A549 (cell line): ENCODE data around the gene GMPR. TPM values are rescaled to one million over a fixed set of nuclear protein-coding genes. Genes with fewer than 3 reads are reported as not detected.

ENCODE experiments used
- ATAC-seq, 2 experiments: fragments of 200-7000 bp in 1 of 2; fragments of >200 bp in 1 of 2; cut with Nextera tagmentation in 1 of 2; cut with Tn5 transposase in 1 of 2; 3 replicates each; pipeline versions ENCODE4 v1.8.0 to v1.9.1; 2018 to 2020; ENCODE audit warnings: mild to moderate bottlenecking in 1 of 2, moderate library complexity in 1 of 2
- CTCF ChIA-PET: fragments of 300-600 bp; sonication (Branson Sonifier 250); formaldehyde crosslinking; extraction: SDS; loops from one replicate; lab custom pipeline; 2021; ENCODE audit warnings: antibody characterized with exemption, inconsistent platforms; lab: Yijun Ruan, JAX
- POLR2A ChIA-PET: fragments of 350-600 bp; formaldehyde crosslinking; extraction: SDS; loops from one replicate; lab custom pipeline; 2021; ENCODE audit warnings: antibody characterized with exemption, inconsistent platforms; lab: Yijun Ruan, JAX
- DNase-seq, 2 experiments: peaks; one replicate each; pipeline versions ENCODE4 v3.0.0 to v3.0.0-alpha.2; 2011 to 2016; ENCODE audit warnings: low read depth in 1 of 2, low spot score in 1 of 2
- FAIRE-seq: peaks from 2 replicates; lab custom pipeline; 2011; peaks lifted over from hg19 to GRCh38; lab: Jason Lieb, UNC
- H3K27ac ChIP-seq, 2 experiments: fragments of >200 bp; sonication (Bioruptor Twin); formaldehyde crosslinking; 3 replicates each; pipeline ENCODE4 v1.5.1; 2016 to 2017
- H3K4me1 ChIP-seq: fragments of >200 bp; sonication (Bioruptor Twin); formaldehyde crosslinking; 3 replicates; pipeline ENCODE4 v1.6.1; 2016
- H3K4me2 ChIP-seq: fragments of >200 bp; sonication (Bioruptor Twin); formaldehyde crosslinking; 3 replicates; pipeline ENCODE4 v1.6.1; 2016
- H3K4me3 ChIP-seq: fragments of >200 bp; sonication (Bioruptor Twin); formaldehyde crosslinking; 3 replicates; pipeline ENCODE4 v1.5.1; 2016
- H3K9me3 ChIP-seq: fragments of >200 bp; sonication (Bioruptor Twin); formaldehyde crosslinking; 3 replicates; pipeline ENCODE4 v1.6.1; 2016
- ATOH8 ChIP-seq: fragments of 250-450 bp; sonication (Bioruptor Pico); IDR thresholded peaks from 2 replicates; pipeline ENCODE4 v1.5.0; 2020; ENCODE audit warnings: low read depth, mild to moderate bottlenecking, moderate library complexity
- BCL3 ChIP-seq: fragments of >200 bp; sonication (Bioruptor Twin); formaldehyde crosslinking; IDR thresholded peaks from 3 replicates; pipeline ENCODE4 v1.6.1; 2016
- BHLHE40 ChIP-seq: IDR thresholded peaks from 2 replicates; pipeline ENCODE4 v1.6.1; 2012; ENCODE audit warnings: low read depth, low read length, inconsistent platforms
- CBX2 ChIP-seq: fragments of 200-600 bp; sonication (generic); IDR thresholded peaks from 2 replicates; pipeline ENCODE4 v1.6.1; 2016; ENCODE audit warnings: low read depth, mild to moderate bottlenecking, borderline replicate concordance
- CEBPB ChIP-seq, 2 experiments: fragments of >200 bp in 1 of 2; sonication (Bioruptor Twin) in 1 of 2; formaldehyde crosslinking in 1 of 2; IDR thresholded peaks; 2 replicates each; pipeline ENCODE4 v1.6.1; 2012 to 2016
- CHD2 ChIP-seq: fragments of 150-350 bp; IDR thresholded peaks from 2 replicates; pipeline ENCODE4 v1.6.1; 2014; ENCODE audit warnings: low read length; ENCODE audit not compliant: partially characterized antibody
- EHF ChIP-seq: fragments of 250-450 bp; sonication (Bioruptor Pico); IDR thresholded peaks from 2 replicates; pipeline ENCODE4 v1.5.0; 2020; ENCODE audit warnings: mild to moderate bottlenecking
- ELK1 ChIP-seq: fragments of 150-350 bp; IDR thresholded peaks from 2 replicates; pipeline ENCODE4 v1.6.1; 2014; ENCODE audit warnings: low read depth, mild to moderate bottlenecking, low read length
- EP300 ChIP-seq, 2 experiments: fragments of >200 bp; sonication (Bioruptor Twin); formaldehyde crosslinking; IDR thresholded peaks; 2 replicates in 1 of 2; 3 replicates in 1 of 2; pipeline ENCODE4 v1.6.1; 2016 to 2017
- FOSL2 ChIP-seq, 2 experiments: fragments of 450-650 bp in 1 of 2; fragments of >200 bp in 1 of 2; sonication (Bioruptor Twin) in 1 of 2; formaldehyde crosslinking; IDR thresholded peaks; 2 replicates each; pipeline versions ENCODE4 v1.5.0 to v1.6.1; 2016 to 2020; ENCODE audit warnings: mild to moderate bottlenecking in 1 of 2, moderate library complexity in 1 of 2
- HES2 ChIP-seq: fragments of >200 bp; sonication (Bioruptor Twin); formaldehyde crosslinking; IDR thresholded peaks from 2 replicates; pipeline ENCODE4 v1.6.1; 2016
- HOXA7 ChIP-seq: fragments of 250-450 bp; sonication (Bioruptor Pico); IDR thresholded peaks from 2 replicates; pipeline ENCODE4 v1.5.0; 2020; ENCODE audit warnings: mild to moderate bottlenecking, moderate library complexity
- HOXB5 ChIP-seq: fragments of 250-450 bp; sonication (Bioruptor Pico); IDR thresholded peaks from 2 replicates; pipeline ENCODE4 v1.5.0; 2020; ENCODE audit warnings: mild to moderate bottlenecking, moderate library complexity
- MAZ ChIP-seq: fragments of 150-350 bp; IDR thresholded peaks from 2 replicates; pipeline ENCODE4 v1.6.1; 2014; ENCODE audit warnings: antibody characterized with exemption, low read depth, low read length, borderline replicate concordance
- NR3C1 ChIP-seq: fragments of >200 bp; sonication (Bioruptor Twin); formaldehyde crosslinking; IDR thresholded peaks from 3 replicates; pipeline ENCODE4 v1.6.1; 2017
- PBX3 ChIP-seq: IDR thresholded peaks from 2 replicates; pipeline ENCODE4 v1.6.1; 2012
- PHF8 ChIP-seq: fragments of 200-600 bp; sonication (generic); IDR thresholded peaks from 2 replicates; pipeline ENCODE4 v1.6.1; 2016; ENCODE audit warnings: low read depth, mild to moderate bottlenecking, antibody characterized with exemption, moderate library complexity, borderline replicate concordance
- POLR2AphosphoS2 ChIP-seq: conservative IDR thresholded peaks from 2 replicates; pipeline ENCODE4 v1.6.1; 2012; ENCODE audit warnings: low read length, improper control_type of control experiment, inconsistent platforms
- RAD21 ChIP-seq, 2 experiments: fragments of >200 bp in 1 of 2; sonication (Bioruptor Twin) in 1 of 2; formaldehyde crosslinking in 1 of 2; IDR thresholded peaks in 1 of 2; conservative IDR thresholded peaks in 1 of 2; 2 replicates in 1 of 2; 3 replicates in 1 of 2; pipeline ENCODE4 v1.6.1; 2012 to 2018; ENCODE audit warnings: inconsistent platforms in 1 of 2
- RNF2 ChIP-seq: fragments of 200-600 bp; sonication (generic); IDR thresholded peaks from 2 replicates; pipeline ENCODE4 v1.6.1; 2016; ENCODE audit warnings: low read depth, mild to moderate bottlenecking, antibody characterized with exemption, moderate library complexity, borderline replicate concordance
- SMC3 ChIP-seq: fragments of >200 bp; sonication (Bioruptor Twin); formaldehyde crosslinking; IDR thresholded peaks from 3 replicates; pipeline ENCODE4 v1.6.1; 2018; ENCODE audit warnings: inconsistent platforms
- SREBF2 ChIP-seq: fragments of 450-650 bp; IDR thresholded peaks from 2 replicates; pipeline ENCODE4 v1.6.1; 2014; ENCODE audit warnings: mild to moderate bottlenecking, moderate library complexity
- TP53 ChIP-seq: fragments of 250-450 bp; sonication (Bioruptor Pico); IDR thresholded peaks from 2 replicates; pipeline ENCODE4 v1.5.0; 2021; ENCODE audit warnings: mild to moderate bottlenecking, moderate library complexity
- ZNF302 ChIP-seq: fragments of 250-450 bp; sonication (Bioruptor Pico); IDR thresholded peaks from 2 replicates; pipeline ENCODE4 v1.9.0; 2021; ENCODE audit warnings: inconsistent platforms, mild to moderate bottlenecking, moderate library complexity
- ZSCAN20 ChIP-seq: fragments of 250-450 bp; sonication (Bioruptor Pico); IDR thresholded peaks from 2 replicates; pipeline ENCODE4 v1.8.0; 2022; ENCODE audit warnings: mild to moderate bottlenecking, moderate library complexity
- WGBS: methylation state at CpG from one replicate; pipeline ENCODE4 v1.1.6; 2017; ENCODE audit errors: missing lambda C conversion rate; 5-methylcytosine and 5-hydroxymethylcytosine counted together
- polyA plus RNA-seq, 4 experiments: library from polyadenylated mRNA; depleted of rRNA in 3 of 4; stranded (reverse); fragments of >200 nt; fragmentation: RNase III in 1 of 4; extraction: RNeasy Plus Mini Kit Qiagen cat#74134 plus additional on column Dnase treatment in 1 of 4; gene quantifications; 2 replicates in 3 of 4; 3 replicates in 1 of 4; pipeline ENCODE4 v1.2.3, GENCODE V29; 2011 to 2017

The GMPR gene
- polyA plus RNA-seq, 2 of the 4 experiments (the other 2 are of a cell fraction) = 0.23 to 0.34 TPM

- FAIRE-seq = no peak
- CTCF ChIA-PET = interaction anchor here (1.0 kb wide), 1 partner anchor 38 kb away, joined by 3 read pairs; no protein-coding TSS in a partner anchor
These were observed 10.0 kb downstream of the GMPR start for GRCh38 chr6:16248271-16248853.

GRCh38 chr6:16249971-16250370 is 11.6 kb downstream of the GMPR start:
- no peak for ATAC-seq
- WGBS = 80% methylated on average over 1 of the region's 1 CpG
- Histone ChIP-seq H3K27ac (no peak overlapping the region), H3K4me3 (no peak overlapping the region), H3K4me2 (no peak overlapping the region), H3K9me3 (no peaks in the 10 kb centered on the region), H3K4me1 (no peaks in the 10 kb centered on the region)
- no peak for DNase-seq
- CTCF ChIA-PET = no interaction called here
- POLR2A ChIA-PET = no interaction called here
- TF ChIP-seq PBX3 (no peak), MAZ (no peak), HOXB5 (CRISPR knock-in tag) (no peak), EP300 (IDR thresholded peaks at IDR 0.05) (no peak), CHD2 (no peak), BCL3 (no peak), ZNF302 (CRISPR knock-in tag) (no peak), RNF2 (no peak), HOXA7 (CRISPR knock-in tag) (no peak), CBX2 (no peak), FOSL2 (IDR thresholded peaks at IDR 0.05) (no peak), FOSL2 (CRISPR knock-in tag; IDR thresholded peaks at IDR 0.05) (no peak), BHLHE40 (no peak)
- no peak for FAIRE-seq

More at GRCh38 chr6:16248271-16248853, 10.0 kb downstream of the GMPR start:
- no peaks in the 10 kb centered on the region for H3K9me3 ChIP-seq
- no peak for ATAC-seq
- TF ChIP-seq HES2 = no peak
- TF ChIP-seq EP300 (IDR thresholded peaks at IDR 0.05) = no peak
- no peak for TF ChIP-seq NR3C1
- TF ChIP-seq CHD2 = no peak
- TF ChIP-seq ATOH8 (CRISPR knock-in tag) = no peak
- no peak for TF ChIP-seq SMC3
- no peak for TF ChIP-seq ELK1
- no peak for TF ChIP-seq ZSCAN20 (CRISPR knock-in tag)
- no peak for TF ChIP-seq RNF2
- no peak for TF ChIP-seq BCL3
- TF ChIP-seq EHF = no peak
- no peak for TF ChIP-seq CEBPB (IDR thresholded peaks at IDR 0.05)
- no peak for TF ChIP-seq CBX2
- no peak for TF ChIP-seq TP53
- TF ChIP-seq HOXB5 (CRISPR knock-in tag) = no peak
- TF ChIP-seq PHF8 = no peak
- TF ChIP-seq RAD21 (conservative IDR thresholded peaks at IDR 0.05 in 1 of 2, IDR thresholded peaks at IDR 0.05 in 1 of 2) = no peak
- TF ChIP-seq SREBF2 = no peak
- no peak for TF ChIP-seq POLR2AphosphoS2
- no peak for TF ChIP-seq MAZ
- no peak overlapping the region for H3K4me3 ChIP-seq
- POLR2A ChIA-PET = no interaction called here
- no peak overlapping the region for H3K4me2 ChIP-seq
- no peaks in the 10 kb centered on the region for H3K4me1 ChIP-seq
- no peak overlapping the region for H3K27ac ChIP-seq
- DNase-seq = no peak
- 82% methylated on average over 7 of the region's 7 CpGs for WGBS
